HUES48 (cell line): ENCODE data around the gene DMP1.

ENCODE experiments used
- H3K27ac ChIP-seq: one replicate; pipeline ENCODE4 v1.7.0; 2013; ENCODE audit warnings: low read depth, low read length, inconsistent platforms
- H3K27me3 ChIP-seq: 2 replicates; pipeline ENCODE4 v1.6.1; 2013; ENCODE audit warnings: mild to moderate bottlenecking, low read length; ENCODE audit not compliant: control insufficient read depth, insufficient read depth
- H3K36me3 ChIP-seq: 2 replicates; pipeline ENCODE4 v1.6.1; 2013; ENCODE audit warnings: low read length; ENCODE audit not compliant: control insufficient read depth, insufficient read depth
- H3K4me1 ChIP-seq: 2 replicates; pipeline ENCODE4 v1.6.1; 2013; ENCODE audit warnings: mild to moderate bottlenecking, low read length; ENCODE audit not compliant: control insufficient read depth, insufficient read depth
- H3K4me3 ChIP-seq: 2 replicates; pipeline ENCODE4 v1.5.1; 2013; ENCODE audit warnings: mild to moderate bottlenecking, low read depth, low read length
- H3K9ac ChIP-seq: 2 replicates; pipeline ENCODE4 v1.6.1; 2013; ENCODE audit warnings: mild to moderate bottlenecking, low read depth, low read length, moderate library complexity
- H3K9me3 ChIP-seq: 2 replicates; pipeline ENCODE4 v1.6.1; 2013; ENCODE audit warnings: low read length; ENCODE audit not compliant: control insufficient read depth, insufficient read depth

The DMP1 gene

DNA sequence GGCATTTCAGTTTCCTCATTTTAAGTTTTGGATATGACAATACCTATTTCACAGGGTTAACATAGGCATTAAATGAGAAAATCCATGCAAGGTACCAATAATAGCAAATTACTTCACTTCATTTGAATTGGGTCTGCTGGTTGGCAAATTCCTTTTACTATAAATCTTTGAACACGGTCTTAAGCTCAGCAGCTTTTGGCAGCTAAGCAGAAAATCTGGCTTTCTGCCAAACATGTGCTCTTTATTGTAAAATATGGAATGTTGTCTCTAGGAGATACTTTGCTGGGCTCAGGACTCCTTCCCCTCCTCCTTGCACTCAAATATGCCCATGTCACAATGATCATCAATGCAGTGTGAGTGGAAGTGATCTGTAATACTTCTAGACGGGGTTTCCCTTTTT, 16.8 kb upstream of the DMP1 start:
- Histone ChIP-seq H3K27me3 (no peaks in the 10 kb centered on the region), H3K9ac (no peak overlapping the region), H3K27ac (no peak overlapping the region), H3K4me1 (no peaks in the 10 kb centered on the region), H3K36me3 (no peaks in the 10 kb centered on the region), H3K4me3 (no peak overlapping the region), H3K9me3 (no peaks in the 10 kb centered on the region)

DNA sequence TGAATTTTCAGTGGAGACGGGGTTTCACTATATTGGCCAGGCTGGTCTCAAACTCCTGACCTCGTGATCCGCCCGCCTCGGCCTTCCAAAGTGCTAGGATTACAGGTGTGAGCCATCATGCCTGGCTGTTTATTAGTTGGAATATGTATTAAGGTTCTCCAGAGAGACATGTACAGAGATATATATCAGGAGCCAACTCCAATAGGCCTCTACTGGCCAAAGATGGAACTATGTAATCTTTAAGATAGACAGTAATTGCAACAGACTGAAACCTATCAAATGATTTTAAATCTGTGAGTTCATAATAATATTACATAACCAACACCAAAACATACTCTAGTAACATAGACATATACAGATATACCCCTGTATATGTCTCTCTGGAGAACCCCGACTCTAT, 5.8 kb upstream of the DMP1 start:
- Histone ChIP-seq H3K9me3 (no peaks in the 10 kb centered on the region), H3K9ac (no peak overlapping the region), H3K27ac (no peak overlapping the region), H3K27me3 (no peaks in the 10 kb centered on the region), H3K4me1 (no peaks in the 10 kb centered on the region), H3K4me3 (no peak overlapping the region), H3K36me3 (no peaks in the 10 kb centered on the region)

DNA sequence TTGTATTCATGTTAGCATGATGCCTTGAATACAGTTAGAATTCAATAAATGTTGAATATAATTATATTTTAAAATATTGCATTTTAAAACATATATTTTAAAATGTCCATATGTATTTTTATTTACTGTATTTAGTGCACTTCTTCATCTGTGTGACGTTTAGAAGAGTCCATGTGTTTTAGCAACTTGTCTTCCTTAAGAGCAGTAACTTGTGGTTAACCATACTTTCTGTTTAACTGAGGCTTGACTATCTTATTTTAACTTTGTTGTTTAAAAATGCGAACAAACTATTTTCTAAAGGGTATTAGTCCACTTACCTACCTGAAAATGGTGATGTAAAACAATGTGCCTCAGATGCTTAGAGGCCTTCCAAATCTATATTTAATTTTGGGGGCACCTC, 858 bp downstream of the DMP1 start:
- Histone ChIP-seq H3K9me3 (no peaks in the 10 kb centered on the region), H3K4me1 (peaks cover 14% of the 10 kb centered on the region), H3K9ac (no peak overlapping the region), H3K27ac (no peak overlapping the region), H3K4me3 (no peak overlapping the region), H3K36me3 (no peaks in the 10 kb centered on the region), H3K27me3 (no peaks in the 10 kb centered on the region)

DNA sequence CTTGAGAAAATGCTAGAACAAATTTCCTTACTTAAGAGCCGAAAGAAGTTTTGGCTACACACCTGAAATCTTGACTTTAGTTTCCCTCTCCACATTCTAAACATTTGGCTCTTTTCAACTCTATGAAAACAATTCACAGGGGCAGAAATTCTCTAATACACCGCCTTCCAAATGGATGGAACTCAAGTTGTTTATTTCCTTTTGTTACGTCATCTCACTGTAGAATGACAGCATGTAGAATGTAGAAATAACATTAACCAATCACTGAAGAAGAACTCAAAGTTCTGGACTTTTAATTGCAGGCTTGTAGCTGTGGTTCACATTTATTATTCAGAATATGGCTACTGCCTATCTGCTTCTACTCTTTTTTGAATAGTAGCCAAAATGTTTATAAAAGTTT, 1.9 kb downstream of the DMP1 start:
- Histone ChIP-seq H3K9me3 (no peaks in the 10 kb centered on the region), H3K4me3 (no peak overlapping the region), H3K9ac (no peak overlapping the region), H3K36me3 (no peaks in the 10 kb centered on the region), H3K27me3 (no peaks in the 10 kb centered on the region), H3K4me1 (peaks cover 14% of the 10 kb centered on the region), H3K27ac (no peak overlapping the region)

DNA sequence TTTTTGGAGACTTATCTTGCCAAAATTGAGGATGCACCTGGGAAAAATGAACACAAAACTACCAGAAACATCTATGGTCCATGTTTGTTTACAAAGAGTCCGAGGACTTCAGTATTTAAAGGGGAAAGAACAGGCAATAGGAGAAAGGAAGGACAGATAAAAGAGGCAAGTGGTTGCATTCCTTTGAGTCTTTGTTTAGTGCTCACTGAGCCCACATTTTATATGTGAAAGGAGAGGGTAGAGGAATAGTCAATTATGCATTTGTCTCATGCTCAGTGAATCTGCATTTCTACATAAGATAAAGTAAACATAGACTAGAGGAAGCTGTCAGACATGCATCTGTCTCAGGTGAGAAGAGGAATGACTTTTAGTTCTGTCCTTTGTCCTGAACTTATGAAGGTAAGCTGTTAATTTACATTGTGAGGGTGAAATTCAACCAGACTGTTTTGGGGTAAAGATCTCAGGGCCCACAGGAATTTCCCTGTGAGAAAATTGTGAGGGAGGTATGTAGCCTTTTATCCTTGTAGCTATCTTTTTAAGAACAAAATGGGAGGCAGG, 4.5 kb downstream of the DMP1 start:
- Histone ChIP-seq H3K36me3 (no peaks in the 10 kb centered on the region), H3K9me3 (no peaks in the 10 kb centered on the region), H3K9ac (no peak overlapping the region), H3K4me3 (no peak overlapping the region), H3K27ac (peak overlapping the region; percentile 46), H3K27me3 (no peaks in the 10 kb centered on the region), H3K4me1 (peaks cover 20% of the 10 kb centered on the region)

DNA sequence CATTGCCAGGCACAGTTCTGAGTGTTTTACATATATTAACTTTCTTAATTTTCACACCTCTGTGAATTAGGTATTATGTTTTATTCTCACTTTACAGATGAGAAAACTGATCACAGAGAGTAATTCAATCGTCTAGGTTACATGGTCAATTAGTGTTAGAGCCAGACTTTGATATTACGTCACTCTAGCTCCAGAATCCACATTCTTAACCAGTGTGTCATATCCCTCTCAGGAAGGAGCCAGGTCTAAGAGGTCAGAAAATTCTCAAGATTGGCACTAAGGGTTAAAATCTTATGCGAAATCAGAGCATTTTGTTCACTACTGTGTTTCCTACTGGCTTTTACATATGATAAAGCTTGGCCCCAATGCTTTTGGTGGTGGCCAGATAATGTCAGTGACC, 7.4 kb downstream of the DMP1 start:
- Histone ChIP-seq H3K27me3 (no peaks in the 10 kb centered on the region), H3K36me3 (no peaks in the 10 kb centered on the region), H3K4me1 (peaks cover 20% of the 10 kb centered on the region), H3K27ac (no peak overlapping the region), H3K4me3 (no peak overlapping the region), H3K9me3 (no peaks in the 10 kb centered on the region), H3K9ac (no peak overlapping the region)

DNA sequence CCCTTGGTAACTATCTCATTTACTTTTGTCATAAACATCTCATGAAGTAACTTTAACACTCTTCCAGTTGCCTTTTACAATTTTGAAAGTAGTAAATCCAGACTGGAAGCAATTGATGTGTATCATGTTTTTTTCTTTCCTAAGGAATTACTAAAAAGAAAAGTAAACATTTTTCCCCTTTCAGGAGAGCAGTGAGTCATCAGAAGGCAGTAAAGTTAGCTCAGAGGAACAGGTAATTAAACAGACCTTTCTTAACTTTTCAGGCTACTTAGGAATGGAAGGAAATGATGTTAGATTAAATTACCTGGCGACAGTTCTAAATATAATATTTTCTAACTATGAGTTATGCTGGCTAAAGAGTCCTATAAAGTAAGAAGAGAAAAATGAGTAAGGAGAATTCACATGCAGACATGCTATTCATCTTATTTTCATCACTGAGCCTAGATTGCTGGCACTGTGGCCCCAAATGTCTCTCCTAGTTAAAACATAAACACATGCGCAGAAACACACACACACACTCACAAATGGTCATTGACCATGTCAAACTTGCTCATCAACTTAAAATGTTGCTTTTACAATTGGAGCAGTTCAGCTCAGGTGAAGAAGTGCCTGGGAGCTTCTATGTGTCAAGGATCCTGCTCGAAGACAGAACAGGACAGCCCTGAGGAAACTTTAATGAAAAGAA, 9.3 kb downstream of the DMP1 start:
- Histone ChIP-seq H3K27ac (no peak overlapping the region), H3K9ac (no peak overlapping the region), H3K4me3 (no peak overlapping the region), H3K4me1 (peaks cover 16% of the 10 kb centered on the region), H3K9me3 (no peaks in the 10 kb centered on the region), H3K36me3 (no peaks in the 10 kb centered on the region), H3K27me3 (no peaks in the 10 kb centered on the region)

DNA sequence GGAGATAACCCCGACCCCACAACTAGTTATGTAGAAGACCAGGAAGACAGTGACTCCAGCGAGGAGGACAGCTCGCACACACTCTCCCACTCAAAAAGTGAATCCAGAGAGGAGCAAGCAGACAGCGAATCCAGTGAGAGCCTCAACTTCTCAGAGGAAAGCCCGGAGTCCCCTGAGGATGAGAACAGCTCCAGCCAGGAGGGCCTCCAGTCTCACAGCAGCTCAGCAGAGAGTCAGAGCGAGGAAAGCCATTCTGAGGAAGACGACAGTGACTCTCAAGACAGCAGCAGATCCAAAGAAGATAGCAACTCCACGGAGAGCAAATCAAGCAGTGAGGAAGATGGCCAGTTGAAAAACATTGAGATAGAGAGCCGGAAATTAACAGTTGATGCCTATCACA, 12.8 kb downstream of the DMP1 start:
- no peak overlapping the region for H3K4me3 ChIP-seq
- H3K27me3 ChIP-seq = no peaks in the 10 kb centered on the region
- H3K36me3 ChIP-seq = no peaks in the 10 kb centered on the region
- H3K9me3 ChIP-seq = no peaks in the 10 kb centered on the region
- no peak overlapping the region for H3K9ac ChIP-seq
- H3K4me1 ChIP-seq = peaks cover 3% of the 10 kb centered on the region
- no peak overlapping the region for H3K27ac ChIP-seq

DNA sequence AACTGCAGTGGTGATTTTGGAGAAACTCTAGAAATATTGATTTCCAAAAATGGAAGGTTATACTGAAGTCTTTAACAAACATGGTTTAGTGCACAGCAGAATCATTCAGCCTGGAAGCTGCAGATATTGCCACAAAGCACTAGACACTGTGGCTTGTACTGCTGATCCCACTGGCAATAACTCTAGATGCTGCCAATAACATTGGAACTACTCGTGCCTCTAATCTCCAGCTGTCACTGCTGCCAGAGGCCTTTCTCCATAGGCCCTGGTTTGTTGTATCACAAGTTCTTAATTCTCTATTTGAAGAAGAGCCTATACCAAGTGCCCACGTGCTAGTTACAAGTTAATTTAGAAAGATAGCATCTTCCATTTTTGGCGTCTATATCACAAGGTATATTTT, 19.3 kb downstream of the DMP1 start:
- Histone ChIP-seq H3K27ac (no peak overlapping the region), H3K9me3 (peaks cover 28% of the 10 kb centered on the region), H3K9ac (no peak overlapping the region), H3K4me3 (no peak overlapping the region), H3K4me1 (no peaks in the 10 kb centered on the region), H3K36me3 (no peaks in the 10 kb centered on the region), H3K27me3 (no peaks in the 10 kb centered on the region)

DNA sequence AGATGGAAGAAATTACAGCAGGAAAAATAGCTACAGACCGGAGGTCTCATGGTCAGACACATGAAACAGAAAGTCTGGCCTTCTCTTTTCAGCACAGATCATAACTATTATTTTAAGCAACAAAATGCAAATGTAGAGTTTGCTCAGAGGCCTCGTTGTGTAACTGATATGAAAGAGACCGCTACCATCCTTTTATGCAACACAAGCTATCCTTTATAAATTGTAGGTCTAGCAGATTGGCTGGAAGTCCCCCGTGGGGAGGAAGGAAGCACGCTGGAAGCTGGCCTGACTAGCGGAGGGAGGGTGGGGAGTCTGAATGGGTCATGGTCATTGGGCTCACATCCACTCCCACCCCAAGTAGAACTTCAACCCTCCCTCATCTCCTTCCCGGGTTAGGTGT, 27.7 kb downstream of the DMP1 start:
- Histone ChIP-seq H3K9me3 (peaks cover 27% of the 10 kb centered on the region), H3K9ac (no peak overlapping the region), H3K27me3 (no peaks in the 10 kb centered on the region)

DNA sequence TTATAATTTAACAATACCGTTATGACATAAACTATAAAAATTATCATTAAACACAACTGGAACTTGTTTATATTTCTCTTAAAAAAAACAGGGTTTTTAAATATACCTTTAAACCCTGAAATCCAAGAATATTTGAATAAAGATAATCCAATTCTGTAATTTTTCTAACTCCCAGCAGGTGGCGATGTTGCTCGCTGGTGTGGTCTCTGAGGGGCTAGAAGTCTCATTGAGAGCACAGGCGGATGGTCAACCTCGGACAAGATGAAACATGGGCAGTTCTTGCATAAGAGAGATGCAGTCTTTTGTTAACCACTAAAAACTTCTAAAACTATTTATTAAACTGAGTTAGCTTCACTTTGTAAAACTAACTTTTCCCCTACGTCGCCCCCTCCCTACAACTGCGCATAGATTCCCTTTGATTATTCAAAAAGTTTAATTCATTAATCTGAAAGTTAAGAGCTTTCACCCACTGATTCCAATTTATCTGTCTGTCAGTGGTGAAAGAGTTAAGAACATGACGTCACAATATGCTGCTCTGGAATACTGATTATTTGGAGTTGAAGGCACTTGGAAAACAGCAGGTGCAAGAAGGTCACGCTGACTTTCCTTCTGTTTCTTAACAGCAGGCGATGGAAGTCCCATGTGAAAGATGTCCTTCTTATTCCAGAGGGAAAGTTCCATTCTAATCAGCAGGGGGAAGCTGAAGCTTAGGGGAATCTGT, 29.5 kb downstream of the DMP1 start:
- Histone ChIP-seq H3K27ac (peak overlapping the region; percentile 97), H3K9me3 (peaks cover 19% of the 10 kb centered on the region), H3K27me3 (no peaks in the 10 kb centered on the region), H3K9ac (peak overlapping the region; percentile 33; the same call in 1 of the 2 replicates), H3K4me1 (peaks cover 24% of the 10 kb centered on the region), H3K4me3 (no peak overlapping the region), H3K36me3 (no peaks in the 10 kb centered on the region)

More for the DNA sequence above, 27.7 kb downstream of the DMP1 start:
- H3K36me3 ChIP-seq = no peaks in the 10 kb centered on the region
- no peak overlapping the region for H3K27ac ChIP-seq
- no peak overlapping the region for H3K4me3 ChIP-seq
- peaks cover 24% of the 10 kb centered on the region for H3K4me1 ChIP-seq
